ENCODE measurements around the gene MINDY4.

MINDY4 gene

DNA sequence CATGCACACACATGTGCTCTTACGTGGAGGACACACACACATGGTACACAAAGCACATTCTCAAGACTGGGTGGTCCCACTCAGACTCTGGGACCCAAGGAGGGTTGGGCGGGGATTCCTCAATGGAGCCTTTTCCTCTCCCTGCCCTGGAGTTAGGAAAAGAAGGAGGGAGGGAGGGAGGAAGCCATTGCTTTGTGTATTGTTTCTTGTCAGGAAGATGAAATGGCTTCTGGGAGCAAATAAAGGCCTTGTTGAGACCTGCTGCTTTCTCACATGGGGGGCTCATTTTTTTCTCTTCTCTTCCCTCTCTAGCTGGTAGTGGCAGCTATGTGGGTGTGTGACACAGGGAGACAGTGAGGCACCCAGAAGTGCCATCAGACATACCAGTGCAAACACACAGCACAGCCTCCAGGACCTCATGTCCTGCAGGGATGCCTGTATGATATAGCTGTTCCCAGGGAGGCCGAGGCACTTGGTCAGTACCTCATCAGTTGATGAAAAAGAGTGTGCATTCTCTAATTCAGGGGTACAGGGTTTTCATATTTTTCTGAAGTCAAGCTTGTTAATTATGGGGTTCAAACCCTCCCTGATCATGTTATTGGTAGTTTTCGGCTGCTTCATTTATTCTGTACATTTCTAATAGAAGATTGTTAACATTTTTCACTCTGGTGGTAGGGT lies 146.1 kb downstream of the MINDY4 start:
- peak overlapping the region in 1 of 2 donors; percentile 29 for H3K27ac Mint-ChIP-seq
- no peaks in the 10 kb centered on the region for H3K9me3 Mint-ChIP-seq
- H3K27me3 Mint-ChIP-seq = no peaks in the 10 kb centered on the region
- H3K4me1 Mint-ChIP-seq = peaks cover 8% of the 10 kb centered on the region
- no peak overlapping the region for H3K4me3 Mint-ChIP-seq
- no peak for DNase-seq
- ATAC-seq = no peak

DNA sequence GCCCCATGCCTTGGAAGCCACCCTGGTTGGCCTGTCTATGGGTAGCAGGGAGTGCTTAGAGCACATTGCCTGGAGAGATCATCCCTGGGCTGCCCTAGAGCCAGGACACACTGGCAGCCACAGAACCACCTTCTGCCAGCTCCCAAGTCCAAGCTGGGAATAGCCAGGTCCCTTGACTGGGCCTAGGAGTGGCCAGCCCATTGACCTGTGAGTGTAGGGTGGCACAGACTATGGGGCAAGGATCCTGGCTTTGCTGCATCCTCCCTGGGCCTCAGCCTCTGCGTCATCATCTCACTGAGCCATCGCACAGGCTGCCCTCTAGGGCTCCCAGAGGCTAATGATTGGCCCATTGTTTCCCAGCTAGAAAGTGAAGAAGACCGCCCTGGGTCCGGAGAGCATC lies 147.5 kb downstream of the MINDY4 start:
- Mint-ChIP-seq H3K27me3 (no peaks in the 10 kb centered on the region), H3K4me3 (no peak overlapping the region), H3K4me1 (peaks cover 8% of the 10 kb centered on the region), H3K9me3 (no peaks in the 10 kb centered on the region), H3K27ac (no peak overlapping the region)
- no peak for ATAC-seq
- DNase-seq = no peak

DNA sequence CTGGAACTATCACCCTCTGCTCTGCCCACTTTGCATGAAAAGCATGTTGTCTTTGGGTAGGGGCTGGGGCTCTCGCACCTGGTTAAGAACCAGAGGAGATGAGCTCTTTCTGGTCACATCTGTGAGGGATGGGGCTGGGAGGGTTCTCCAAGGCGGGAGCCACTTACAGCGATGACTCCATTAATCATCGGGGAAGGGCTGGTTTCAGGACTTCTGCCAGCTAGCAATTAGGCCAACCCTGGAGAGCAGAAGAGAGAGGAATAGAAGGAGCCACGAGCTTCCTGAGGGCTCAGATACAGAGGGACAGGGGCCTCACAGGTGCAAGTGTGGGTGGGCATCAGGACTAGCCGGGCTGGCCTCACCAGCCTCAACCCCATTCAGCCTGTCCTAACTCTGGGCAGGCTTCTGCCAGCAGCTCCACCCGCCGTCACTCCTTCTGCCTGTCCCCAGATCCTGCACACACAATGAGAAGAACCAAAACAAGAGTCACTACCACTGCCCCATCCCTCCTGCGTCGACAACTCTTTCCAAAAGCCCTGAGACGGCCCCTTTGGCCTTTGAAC lies 148.9 kb downstream of the MINDY4 start:
- Mint-ChIP-seq H3K4me3 (no peak overlapping the region), H3K9me3 (no peaks in the 10 kb centered on the region), H3K4me1 (no peaks in the 10 kb centered on the region), H3K27ac (peak overlapping the region in 1 of 2 donors; percentile 61), H3K27me3 (no peaks in the 10 kb centered on the region)
- no peak for DNase-seq
- ATAC-seq = no peak

DNA sequence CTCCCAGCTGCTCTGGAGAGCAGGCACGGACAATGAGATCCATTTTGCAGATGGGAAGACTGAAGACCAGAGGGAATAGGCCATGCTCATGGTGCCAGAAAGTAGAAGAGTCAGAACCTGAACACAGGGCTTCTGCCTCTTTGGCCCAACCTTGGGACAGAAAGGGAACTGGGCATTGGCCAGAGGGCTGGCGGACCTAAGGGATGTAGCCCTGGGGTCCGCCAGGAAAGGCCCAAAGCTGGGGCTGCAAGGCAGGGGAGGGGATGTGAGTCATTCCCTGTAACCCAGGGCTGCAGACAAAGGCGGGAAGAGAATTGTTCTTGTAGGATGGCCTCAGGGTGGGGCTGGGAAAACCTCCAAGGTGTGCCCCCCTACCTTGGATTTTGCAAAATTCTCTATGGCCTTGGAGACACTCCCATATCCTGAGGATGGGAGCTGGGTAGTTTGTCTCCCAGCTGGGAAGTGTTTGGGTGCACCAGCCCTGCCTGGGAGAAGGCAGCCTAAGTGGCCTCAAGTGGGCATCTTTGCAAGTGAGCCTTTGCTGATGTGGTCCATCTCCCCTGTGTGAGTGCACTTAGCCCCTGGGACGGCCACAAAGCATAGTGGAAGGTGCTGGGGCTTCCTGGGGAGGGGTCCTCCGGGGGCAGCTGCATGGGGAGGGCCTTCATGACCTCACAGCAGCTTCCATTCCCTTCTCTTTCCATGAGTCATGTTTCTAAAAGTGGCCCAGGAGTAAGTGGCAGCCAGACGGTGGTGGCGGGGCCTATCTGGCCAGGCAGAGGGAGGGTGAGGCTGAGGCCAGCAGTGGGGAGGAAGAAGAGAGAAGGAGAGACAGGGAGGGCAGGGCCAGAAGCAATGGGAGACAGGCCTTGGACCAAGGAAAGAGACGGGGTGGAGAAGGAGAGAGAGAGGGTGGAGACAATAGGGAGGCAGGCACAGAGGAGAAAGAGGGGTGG lies 149.6 kb downstream of the MINDY4 start:
- DNase-seq (peak in 1 of 2 donors; percentile 2), ATAC-seq (no peak)
- H3K4me3 Mint-ChIP-seq = no peak overlapping the region
- H3K4me1 Mint-ChIP-seq = no peaks in the 10 kb centered on the region
- H3K27me3 Mint-ChIP-seq = no peaks in the 10 kb centered on the region
- H3K9me3 Mint-ChIP-seq = no peaks in the 10 kb centered on the region
- H3K27ac Mint-ChIP-seq = no peak overlapping the region

DNA sequence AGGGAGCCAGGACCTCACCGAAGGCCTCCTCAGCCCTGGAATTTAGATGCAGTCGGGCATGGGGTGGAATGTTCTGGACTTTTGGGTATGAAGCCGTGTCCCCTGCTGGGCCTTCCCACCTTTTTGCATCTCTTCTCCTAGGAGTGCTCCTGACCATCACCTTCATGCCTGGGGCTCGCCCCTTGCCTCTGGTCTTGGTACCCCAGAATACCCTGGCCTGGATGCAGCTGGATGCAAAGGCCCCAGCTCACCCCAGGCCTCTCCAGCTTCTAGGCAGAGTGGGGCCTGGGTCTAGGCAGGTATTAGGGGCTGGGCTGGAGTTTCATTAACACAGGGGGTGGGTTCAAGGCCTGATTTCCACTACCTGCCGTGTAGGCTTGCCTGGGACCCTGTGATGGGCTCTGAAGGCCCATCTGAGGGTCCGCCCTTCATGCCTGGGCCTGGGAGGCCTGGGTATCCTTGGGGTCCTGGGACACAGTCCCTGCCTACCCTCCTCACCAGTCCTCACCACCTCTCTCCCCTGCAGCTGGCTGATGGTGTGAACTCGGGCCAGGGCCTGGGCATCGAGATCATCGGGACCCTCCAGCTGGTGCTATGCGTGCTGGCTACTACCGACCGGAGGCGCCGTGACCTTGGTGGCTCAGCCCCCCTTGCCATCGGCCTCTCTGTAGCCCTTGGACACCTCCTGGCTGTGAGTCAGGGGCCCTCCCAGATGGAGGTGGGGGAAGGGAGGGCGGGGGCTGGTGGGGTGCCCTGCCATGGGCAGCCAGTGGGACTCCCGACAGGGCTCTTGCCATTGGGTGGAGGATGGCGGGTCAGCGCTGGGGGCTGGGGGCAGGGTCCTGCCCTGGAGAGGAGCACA lies 150.6 kb downstream of the MINDY4 start:
- Mint-ChIP-seq H3K9me3 (peaks cover 0 to 5% of the 10 kb centered on the region in 2 donors), H3K4me3 (no peak overlapping the region), H3K4me1 (no peaks in the 10 kb centered on the region), H3K27me3 (no peaks in the 10 kb centered on the region), H3K27ac (no peak overlapping the region)
- DNase-seq (peak in 1 of 2 donors; percentile 6), ATAC-seq (peak; percentile 10)

DNA sequence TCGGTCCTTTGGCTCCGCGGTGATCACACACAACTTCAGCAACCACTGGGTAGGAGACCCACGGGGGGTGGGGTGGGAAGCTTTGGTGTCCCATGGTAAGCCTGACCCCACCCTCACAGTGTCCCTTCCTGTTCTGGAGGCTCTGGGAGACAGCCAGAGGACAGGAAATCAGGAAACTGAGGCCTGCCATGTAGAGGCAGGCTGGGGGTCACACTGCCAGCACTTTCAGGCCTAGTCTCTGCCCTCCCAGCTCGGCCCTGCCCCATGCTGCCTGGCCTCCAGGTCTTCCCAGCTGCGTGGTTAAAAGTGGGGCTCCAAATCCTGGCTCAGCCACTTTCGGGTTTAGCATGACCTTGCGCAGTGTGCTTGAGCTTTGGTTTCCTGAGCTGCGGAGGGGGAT lies 151.4 kb downstream of the MINDY4 start:
- peak overlapping the region in 1 of 2 donors; percentile 88 for H3K27ac Mint-ChIP-seq

DNA sequence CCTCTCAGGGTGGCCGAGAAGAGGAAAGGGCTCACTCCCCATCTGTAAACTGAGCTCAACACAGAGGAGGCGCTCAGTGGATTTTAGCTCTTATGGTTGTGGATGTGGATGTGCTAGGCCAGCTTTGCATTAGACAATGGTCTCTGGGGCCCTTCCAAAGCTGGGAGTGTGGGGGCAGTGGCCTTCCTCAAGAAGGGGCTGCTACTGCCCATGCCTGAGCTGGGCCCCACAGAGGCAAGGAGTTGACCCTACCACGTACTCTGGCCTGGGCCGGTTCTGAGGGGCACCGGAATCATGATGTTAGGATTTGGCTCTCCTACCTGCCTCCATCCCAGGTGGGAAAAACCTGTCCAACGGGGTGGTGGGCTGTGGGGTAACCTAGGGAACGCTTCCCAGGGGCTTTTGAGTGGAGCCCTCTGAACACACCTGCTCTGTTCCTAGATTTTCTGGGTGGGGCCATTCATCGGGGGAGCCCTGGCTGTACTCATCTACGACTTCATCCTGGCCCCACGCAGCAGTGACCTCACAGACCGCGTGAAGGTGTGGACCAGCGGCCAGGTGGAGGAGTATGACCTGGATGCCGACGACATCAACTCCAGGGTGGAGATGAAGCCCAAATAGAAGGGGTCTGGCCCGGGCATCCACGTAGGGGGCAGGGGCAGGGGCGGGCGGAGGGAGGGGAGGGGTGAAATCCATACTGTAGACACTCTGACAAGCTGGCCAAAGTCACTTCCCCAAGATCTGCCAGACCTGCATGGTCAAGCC lies 152.0 kb downstream of the MINDY4 start:
- Mint-ChIP-seq H3K4me1 (no peaks in the 10 kb centered on the region), H3K27ac (no peak overlapping the region), H3K4me3 (no peak overlapping the region), H3K9me3 (peaks cover 3 to 16% of the 10 kb centered on the region in 2 donors), H3K27me3 (no peaks in the 10 kb centered on the region)
- no peak for ATAC-seq
- peak in 1 of 2 donors; percentile 6 for DNase-seq

More for the DNA sequence above, 151.4 kb downstream of the MINDY4 start:
- peak in 1 of 2 donors; percentile 2 for DNase-seq
- no peak for ATAC-seq
- Mint-ChIP-seq H3K4me1 (no peaks in the 10 kb centered on the region), H3K27me3 (no peaks in the 10 kb centered on the region), H3K4me3 (no peak overlapping the region), H3K9me3 (peaks cover 3 to 10% of the 10 kb centered on the region in 2 donors)

DNA sequence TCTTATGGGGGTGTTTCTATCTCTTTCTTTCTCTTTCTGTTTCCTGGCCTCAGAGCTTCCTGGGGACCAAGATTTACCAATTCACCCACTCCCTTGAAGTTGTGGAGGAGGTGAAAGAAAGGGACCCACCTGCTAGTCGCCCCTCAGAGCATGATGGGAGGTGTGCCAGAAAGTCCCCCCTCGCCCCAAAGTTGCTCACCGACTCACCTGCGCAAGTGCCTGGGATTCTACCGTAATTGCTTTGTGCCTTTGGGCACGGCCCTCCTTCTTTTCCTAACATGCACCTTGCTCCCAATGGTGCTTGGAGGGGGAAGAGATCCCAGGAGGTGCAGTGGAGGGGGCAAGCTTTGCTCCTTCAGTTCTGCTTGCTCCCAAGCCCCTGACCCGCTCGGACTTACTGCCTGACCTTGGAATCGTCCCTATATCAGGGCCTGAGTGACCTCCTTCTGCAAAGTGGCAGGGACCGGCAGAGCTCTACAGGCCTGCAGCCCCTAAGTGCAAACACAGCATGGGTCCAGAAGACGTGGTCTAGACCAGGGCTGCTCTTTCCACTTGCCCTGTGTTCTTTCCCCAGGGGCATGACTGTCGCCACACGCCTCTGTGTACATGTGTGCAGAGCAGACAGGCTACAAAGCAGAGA lies 152.7 kb downstream of the MINDY4 start:
- Mint-ChIP-seq H3K27ac (no peak overlapping the region), H3K4me3 (no peak overlapping the region), H3K27me3 (no peaks in the 10 kb centered on the region), H3K4me1 (no peaks in the 10 kb centered on the region), H3K9me3 (peaks cover 3 to 16% of the 10 kb centered on the region in 2 donors)
- ATAC-seq (no peak), DNase-seq (peak in 1 of 2 donors; percentile 1)

DNA sequence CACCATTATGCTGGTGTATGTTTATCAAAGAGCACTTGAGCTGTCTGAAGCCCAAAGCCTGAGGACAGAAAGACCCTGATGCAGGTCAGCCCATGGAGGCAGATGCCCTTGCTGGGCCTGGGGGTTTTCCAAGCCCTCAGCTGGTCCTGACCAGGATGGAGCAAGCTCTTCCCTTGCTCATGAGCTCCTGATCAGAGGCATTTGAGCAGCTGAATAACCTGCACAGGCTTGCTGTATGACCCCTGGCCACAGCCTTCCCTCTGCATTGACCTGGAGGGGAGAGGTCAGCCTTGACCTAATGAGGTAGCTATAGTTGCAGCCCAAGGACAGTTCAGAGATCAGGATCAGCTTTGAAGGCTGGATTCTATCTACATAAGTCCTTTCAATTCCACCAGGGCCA lies 153.4 kb downstream of the MINDY4 start:
- DNase-seq (peak in 1 of 2 donors; percentile 2), ATAC-seq (no peak)
- H3K27me3 Mint-ChIP-seq = no peaks in the 10 kb centered on the region
- H3K4me3 Mint-ChIP-seq = no peak overlapping the region
- H3K27ac Mint-ChIP-seq = no peak overlapping the region
- peaks cover 3 to 16% of the 10 kb centered on the region in 2 donors for H3K9me3 Mint-ChIP-seq
- H3K4me1 Mint-ChIP-seq = no peaks in the 10 kb centered on the region

DNA sequence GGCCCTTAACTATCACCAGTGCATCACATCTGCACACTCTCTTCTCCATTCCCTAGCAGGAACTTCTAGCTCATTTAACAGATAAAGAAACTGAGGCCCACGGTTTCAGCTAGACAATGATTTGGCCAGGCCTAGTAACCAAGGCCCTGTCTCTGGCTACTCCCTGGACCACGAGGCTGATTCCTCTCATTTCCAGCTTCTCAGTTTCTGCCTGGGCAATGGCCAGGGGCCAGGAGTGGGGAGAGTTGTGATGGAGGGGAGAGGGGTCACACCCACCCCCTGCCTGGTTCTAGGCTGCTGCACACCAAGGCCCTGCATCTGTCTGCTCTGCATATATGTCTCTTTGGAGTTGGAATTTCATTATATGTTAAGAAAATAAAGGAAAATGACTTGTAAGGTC lies 153.9 kb downstream of the MINDY4 start:
- Mint-ChIP-seq H3K9me3 (peaks cover 3 to 16% of the 10 kb centered on the region in 2 donors), H3K4me3 (no peak overlapping the region), H3K27me3 (no peaks in the 10 kb centered on the region), H3K4me1 (no peaks in the 10 kb centered on the region), H3K27ac (peak overlapping the region in 1 of 2 donors; percentile 54)
- ATAC-seq = no peak
- peak in 1 of 2 donors; percentile 1 for DNase-seq

DNA sequence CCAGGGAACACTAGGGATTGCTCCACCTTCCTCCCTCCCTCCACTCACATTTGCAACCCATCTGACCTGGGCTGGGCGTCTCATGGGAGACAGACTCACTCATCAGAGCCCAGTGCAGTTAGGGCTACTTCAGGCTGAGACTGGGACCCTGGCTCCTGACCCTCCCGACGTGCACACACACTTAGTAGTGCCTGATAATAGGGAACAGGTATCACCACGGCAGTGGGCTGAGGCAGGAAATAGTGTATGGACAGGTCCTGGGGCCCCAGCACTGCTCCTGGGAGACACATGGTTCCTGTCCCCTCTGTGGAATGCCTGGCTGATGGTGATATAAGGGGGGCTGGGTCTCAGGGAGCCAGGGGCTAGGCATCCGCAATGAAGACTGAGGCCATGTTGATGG lies 154.7 kb downstream of the MINDY4 start:
- no peak for ATAC-seq
- peak in 1 of 2 donors; percentile 1 for DNase-seq
- Mint-ChIP-seq H3K9me3 (peaks cover 3 to 16% of the 10 kb centered on the region in 2 donors), H3K4me3 (no peak overlapping the region), H3K27ac (no peak overlapping the region), H3K27me3 (no peaks in the 10 kb centered on the region), H3K4me1 (no peaks in the 10 kb centered on the region)

DNA sequence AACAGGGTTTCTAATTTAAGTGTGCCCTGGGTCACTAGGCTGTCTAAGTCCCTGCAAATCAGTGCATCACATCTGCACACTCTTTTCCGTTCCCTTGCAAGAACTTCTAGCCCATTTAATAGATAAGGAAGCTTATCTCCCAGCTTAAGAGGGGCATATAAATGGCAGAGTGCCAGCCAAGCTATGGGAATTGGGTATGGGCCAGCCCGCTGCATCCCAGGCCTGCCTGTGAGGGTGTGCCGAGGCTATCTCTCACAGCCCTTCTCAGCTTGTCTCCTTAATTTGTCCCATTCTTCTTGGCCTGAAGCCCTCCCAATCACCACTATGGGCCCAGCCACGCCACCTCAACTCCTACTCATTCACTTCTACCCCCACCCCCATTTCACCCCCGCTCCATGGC lies 155.1 kb downstream of the MINDY4 start:
- no peak for ATAC-seq
- Mint-ChIP-seq H3K27me3 (no peaks in the 10 kb centered on the region), H3K4me3 (no peak overlapping the region), H3K4me1 (no peaks in the 10 kb centered on the region), H3K27ac (no peak overlapping the region), H3K9me3 (peaks cover 3 to 16% of the 10 kb centered on the region in 2 donors)
- DNase-seq = no peak

DNA sequence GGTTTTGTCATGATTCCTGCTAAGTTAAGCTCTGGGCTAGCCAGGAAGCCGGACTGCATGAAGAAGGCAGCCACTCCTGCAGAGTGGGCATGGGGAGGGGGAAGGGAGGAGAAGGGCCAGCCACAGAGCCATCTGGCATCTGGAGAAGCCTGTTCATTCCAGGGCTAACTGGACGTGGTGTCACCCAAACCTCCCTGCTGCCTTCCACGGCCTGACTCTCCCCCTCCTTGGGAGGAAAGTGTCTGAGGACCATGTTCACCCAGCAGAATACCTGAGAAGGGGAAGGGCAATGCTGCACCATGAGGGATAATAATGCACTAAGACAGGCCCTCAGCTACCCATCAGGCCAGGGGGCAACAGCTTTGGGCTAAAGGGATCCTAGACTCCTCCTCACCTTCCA lies 155.8 kb downstream of the MINDY4 start:
- DNase-seq (peak in 1 of 2 donors; percentile 2), ATAC-seq (no peak)
- no peak overlapping the region for H3K4me3 Mint-ChIP-seq
- no peaks in the 10 kb centered on the region for H3K4me1 Mint-ChIP-seq
- no peak overlapping the region for H3K27ac Mint-ChIP-seq
- H3K9me3 Mint-ChIP-seq = peaks cover 3 to 16% of the 10 kb centered on the region in 2 donors
- H3K27me3 Mint-ChIP-seq = no peaks in the 10 kb centered on the region

DNA sequence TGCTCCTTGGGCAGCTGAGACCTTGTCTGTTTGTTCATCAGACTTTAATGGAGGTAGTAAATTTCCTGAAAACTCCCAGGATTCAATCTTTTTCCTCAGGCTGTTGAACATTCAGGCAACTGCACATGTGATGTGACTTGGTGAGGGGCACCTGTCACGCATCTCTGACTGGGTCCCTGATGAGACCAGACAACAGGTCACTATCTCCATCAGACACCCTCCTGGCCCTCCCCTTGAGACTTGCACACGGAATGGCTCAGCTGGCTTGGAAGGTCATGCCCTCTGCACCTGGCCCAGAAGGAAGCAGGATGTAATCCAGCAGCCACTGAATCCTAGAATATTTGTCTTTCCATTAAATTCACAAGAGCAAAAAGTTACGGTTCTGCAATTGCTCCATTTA lies 156.3 kb downstream of the MINDY4 start:
- no peak for ATAC-seq
- Mint-ChIP-seq H3K4me1 (no peaks in the 10 kb centered on the region), H3K4me3 (no peak overlapping the region), H3K27me3 (no peaks in the 10 kb centered on the region), H3K9me3 (peaks cover 3 to 16% of the 10 kb centered on the region in 2 donors), H3K27ac (no peak overlapping the region)
- no peak for DNase-seq
